Measurements from ENCODE around the gene FAM204A.

FAM204A gene

GRCh38 chr10:118374404-118374803, 32.3 kb upstream of the FAM204A start:
- Histone ChIP-seq H3F3A (ENCODE audit: insufficient read depth) (no peaks in the 10 kb centered on the region), H3K9ac (ENCODE audit: low read length) (no peak overlapping the region), H3K27me3 (ENCODE audit: low read length) (no peaks in the 10 kb centered on the region), H3K4me2 (ENCODE audit: low read depth, low read length, poor library complexity, severe bottlenecking) (no peak overlapping the region), H3K9me3 (ENCODE audit: insufficient read depth, low read length) (no peaks in the 10 kb centered on the region), H3K79me2 (ENCODE audit: insufficient read depth, low read length) (no peaks in the 10 kb centered on the region), H2AFZ (ENCODE audit: low read depth, low read length, severe bottlenecking) (no peak overlapping the region), H3K36me3 (ENCODE audit: low read length) (no peaks in the 10 kb centered on the region), H3K4me3 (ENCODE audit: insufficient read depth, low read length, poor library complexity, severe bottlenecking) (no peak overlapping the region), H3K27ac (ENCODE audit: low read depth, low read length) (no peak overlapping the region), H3K9me2 (replicated peaks; ENCODE audit: insufficient read depth, low read length) (no peaks in the 10 kb centered on the region), H4K20me1 (ENCODE audit: low read depth, low read length) (no peaks in the 10 kb centered on the region)
- TF ChIP-seq, protein P1, sequence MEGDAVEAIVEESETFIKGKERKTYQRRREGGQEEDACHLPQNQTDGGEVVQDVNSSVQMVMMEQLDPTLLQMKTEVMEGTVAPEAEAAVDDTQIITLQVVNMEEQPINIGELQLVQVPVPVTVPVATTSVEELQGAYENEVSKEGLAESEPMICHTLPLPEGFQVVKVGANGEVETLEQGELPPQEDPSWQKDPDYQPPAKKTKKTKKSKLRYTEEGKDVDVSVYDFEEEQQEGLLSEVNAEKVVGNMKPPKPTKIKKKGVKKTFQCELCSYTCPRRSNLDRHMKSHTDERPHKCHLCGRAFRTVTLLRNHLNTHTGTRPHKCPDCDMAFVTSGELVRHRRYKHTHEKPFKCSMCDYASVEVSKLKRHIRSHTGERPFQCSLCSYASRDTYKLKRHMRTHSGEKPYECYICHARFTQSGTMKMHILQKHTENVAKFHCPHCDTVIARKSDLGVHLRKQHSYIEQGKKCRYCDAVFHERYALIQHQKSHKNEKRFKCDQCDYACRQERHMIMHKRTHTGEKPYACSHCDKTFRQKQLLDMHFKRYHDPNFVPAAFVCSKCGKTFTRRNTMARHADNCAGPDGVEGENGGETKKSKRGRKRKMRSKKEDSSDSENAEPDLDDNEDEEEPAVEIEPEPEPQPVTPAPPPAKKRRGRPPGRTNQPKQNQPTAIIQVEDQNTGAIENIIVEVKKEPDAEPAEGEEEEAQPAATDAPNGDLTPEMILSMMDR (IDR thresholded peaks at IDR 0.05; ENCODE audit: insufficient read depth, low read length, poor library complexity, severe bottlenecking), result no peak
- TF ChIP-seq EZH2phosphoT487 (conservative IDR thresholded peaks at IDR 0.05; ENCODE audit: low read length), result no peak

- Histone ChIP-seq H3K4me2 (ENCODE audit: low read depth, low read length, poor library complexity, severe bottlenecking) (no peak overlapping the region), H3K9me3 (ENCODE audit: insufficient read depth, low read length) (no peaks in the 10 kb centered on the region), H3F3A (ENCODE audit: insufficient read depth) (no peaks in the 10 kb centered on the region), H2AFZ (ENCODE audit: low read depth, low read length, severe bottlenecking) (no peak overlapping the region), H3K9ac (ENCODE audit: low read length) (no peak overlapping the region), H3K9me2 (replicated peaks; ENCODE audit: insufficient read depth, low read length) (no peaks in the 10 kb centered on the region), H3K27me3 (ENCODE audit: low read length) (no peaks in the 10 kb centered on the region), H3K4me3 (ENCODE audit: insufficient read depth, low read length, poor library complexity, severe bottlenecking) (no peak overlapping the region), H3K27ac (ENCODE audit: low read depth, low read length) (no peak overlapping the region), H4K20me1 (ENCODE audit: low read depth, low read length) (no peaks in the 10 kb centered on the region), H3K79me2 (ENCODE audit: insufficient read depth, low read length) (no peaks in the 10 kb centered on the region), H3K36me3 (ENCODE audit: low read length) (no peaks in the 10 kb centered on the region)
- TF ChIP-seq, protein P1 (IDR thresholded peaks at IDR 0.05; ENCODE audit: insufficient read depth, low read length, poor library complexity, severe bottlenecking), result no peak
- TF ChIP-seq EZH2phosphoT487 (conservative IDR thresholded peaks at IDR 0.05; ENCODE audit: low read length), result no peak
These were observed 31.7 kb upstream of the FAM204A start for GRCh38 chr10:118373786-118374185.

DNA sequence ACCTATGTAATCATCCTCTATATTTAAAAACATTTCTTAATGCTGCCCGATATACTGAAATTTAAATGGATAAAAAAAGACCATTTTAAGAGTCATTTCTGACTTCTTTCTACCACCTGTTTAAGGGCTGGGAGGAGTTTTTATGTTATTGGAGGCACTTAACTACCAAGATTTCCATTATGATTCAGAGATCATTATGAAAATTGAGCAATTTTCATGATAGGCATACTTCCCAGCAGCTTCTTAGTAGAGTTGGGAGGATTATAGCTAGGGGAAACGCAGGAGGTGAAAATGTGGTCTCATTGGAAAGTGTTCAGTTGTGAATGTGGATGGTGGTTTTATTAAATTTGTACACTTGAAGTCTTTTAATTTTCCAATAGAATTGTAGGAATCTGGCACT, 28.4 kb upstream of the FAM204A start:
- no peaks in the 10 kb centered on the region for H3K9me3 ChIP-seq (ENCODE audit: insufficient read depth, low read length)
- H3K27ac ChIP-seq (ENCODE audit: low read depth, low read length), result no peak overlapping the region
- H3F3A ChIP-seq (ENCODE audit: insufficient read depth), result no peaks in the 10 kb centered on the region
- no peaks in the 10 kb centered on the region for H3K27me3 ChIP-seq (ENCODE audit: low read length)
- no peak overlapping the region for H3K9ac ChIP-seq (ENCODE audit: low read length)
- no peaks in the 10 kb centered on the region for H3K36me3 ChIP-seq (ENCODE audit: low read length)
- TF ChIP-seq EZH2phosphoT487 (conservative IDR thresholded peaks at IDR 0.05; ENCODE audit: low read length), result no peak
- TF ChIP-seq, protein P1 (IDR thresholded peaks at IDR 0.05; ENCODE audit: insufficient read depth, low read length, poor library complexity, severe bottlenecking), result no peak
- no peaks in the 10 kb centered on the region for H4K20me1 ChIP-seq (ENCODE audit: low read depth, low read length)
- H2AFZ ChIP-seq (ENCODE audit: low read depth, low read length, severe bottlenecking), result no peak overlapping the region
- H3K4me3 ChIP-seq (ENCODE audit: insufficient read depth, low read length, poor library complexity, severe bottlenecking), result no peak overlapping the region
- no peaks in the 10 kb centered on the region for H3K9me2 ChIP-seq (replicated peaks; ENCODE audit: insufficient read depth, low read length)
- H3K79me2 ChIP-seq (ENCODE audit: insufficient read depth, low read length), result no peaks in the 10 kb centered on the region
- no peak overlapping the region for H3K4me2 ChIP-seq (ENCODE audit: low read depth, low read length, poor library complexity, severe bottlenecking)
